HG03196 (cell line): ENCODE measurements around the gene IFT57.

Experiments
- ATAC-seq: cut with Tn5 transposase; IDR thresholded peaks from one replicate; pipeline ENCODE4 v1.9.1; 2021; ENCODE audit not compliant: unreplicated experiment

The IFT57 gene

DNA sequence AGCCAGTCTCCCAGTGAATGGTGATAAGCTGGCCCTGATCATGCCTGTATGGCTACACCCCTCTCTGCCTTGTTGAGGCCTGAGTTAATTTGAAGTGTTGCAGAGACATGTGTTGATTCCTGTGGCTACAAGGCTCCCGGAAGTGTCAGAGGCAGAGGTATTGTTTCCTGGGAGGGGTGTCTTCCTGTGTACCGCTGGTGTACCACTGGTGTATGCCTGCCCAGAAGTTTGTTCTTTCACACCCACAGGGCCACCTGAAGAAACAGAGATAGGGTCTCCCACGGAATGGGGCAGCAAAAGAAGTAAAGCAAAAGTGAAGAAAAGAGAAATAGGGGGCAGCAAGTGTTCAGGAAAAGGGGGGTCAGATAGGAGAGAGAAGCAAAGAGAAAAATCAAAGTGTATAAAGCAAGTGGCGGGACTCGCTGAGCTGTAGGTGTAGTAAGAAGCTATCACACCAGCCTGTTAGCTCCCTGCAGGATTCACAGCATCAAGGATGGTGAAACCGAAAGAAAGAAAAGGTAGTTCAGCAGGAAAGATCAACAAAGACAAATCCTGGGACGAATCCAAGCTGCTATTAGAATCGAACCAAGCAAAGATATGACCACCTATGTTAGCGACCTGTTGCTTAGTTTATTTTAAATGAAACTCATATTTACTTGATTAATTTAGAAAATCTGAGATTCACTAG is 94.8 kb downstream of the IFT57 start:
- no peak for ATAC-seq

DNA sequence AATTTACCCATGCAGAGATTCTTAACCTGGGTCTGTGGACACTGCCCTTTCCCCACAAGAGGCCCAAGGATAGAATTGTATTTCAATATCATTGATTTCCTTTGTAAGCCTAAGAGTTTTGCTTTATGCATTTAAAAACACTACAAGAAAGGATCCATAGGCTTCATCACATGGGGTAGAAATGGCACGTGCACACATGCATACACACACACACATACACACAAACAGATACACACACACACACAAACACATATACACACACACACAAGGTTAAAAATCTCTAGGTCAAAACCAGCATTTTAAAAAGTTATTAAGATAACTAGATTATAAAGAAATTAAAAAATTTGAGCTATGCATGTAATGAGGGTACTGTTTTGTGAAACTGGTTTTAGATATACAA is 95.9 kb downstream of the IFT57 start:
- ATAC-seq = no peak

DNA sequence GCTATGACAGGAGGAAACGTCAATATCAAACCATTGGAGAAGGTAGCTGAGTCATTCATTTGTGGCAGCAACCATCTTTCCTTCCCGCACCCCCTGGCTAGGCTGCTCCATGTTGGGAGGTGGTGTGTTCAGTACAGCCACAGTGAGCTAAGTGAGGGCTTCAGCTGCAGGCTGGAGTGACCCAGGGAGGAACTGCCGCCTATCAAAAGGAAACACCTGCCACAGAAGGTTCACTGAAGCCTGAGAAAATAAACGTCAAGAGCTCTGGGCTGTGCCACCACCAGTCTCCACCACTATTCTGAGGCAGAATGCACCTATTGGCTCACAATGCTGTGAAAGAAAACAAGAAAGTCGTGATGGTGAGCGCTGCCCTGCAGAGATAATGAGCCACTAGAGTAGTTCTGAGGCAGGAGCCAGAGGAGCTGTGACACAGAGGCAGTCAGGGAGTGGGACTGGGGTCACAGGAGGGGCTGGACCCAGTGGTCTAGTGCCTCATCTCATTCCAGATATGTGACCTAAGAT is 96.6 kb downstream of the IFT57 start:
- ATAC-seq = peak; percentile 59

DNA sequence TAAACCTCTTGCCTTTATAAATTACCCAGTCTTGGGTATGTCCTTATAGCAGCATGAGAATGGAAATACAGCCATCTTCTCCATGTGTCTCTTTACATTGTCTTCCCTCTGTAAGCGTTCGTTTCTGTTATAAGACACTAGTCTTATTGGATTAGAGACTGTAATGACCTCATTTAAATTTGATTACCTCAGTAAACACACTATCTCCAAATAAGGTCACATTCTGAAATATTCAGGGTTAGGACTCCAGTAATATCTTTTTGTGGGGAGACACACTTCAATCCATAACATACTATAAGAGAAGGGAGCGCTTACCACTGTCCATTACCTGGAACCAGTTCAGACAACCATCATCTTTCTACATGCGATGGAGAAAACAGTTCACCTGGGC is 97.1 kb downstream of the IFT57 start:
- no peak for ATAC-seq

DNA sequence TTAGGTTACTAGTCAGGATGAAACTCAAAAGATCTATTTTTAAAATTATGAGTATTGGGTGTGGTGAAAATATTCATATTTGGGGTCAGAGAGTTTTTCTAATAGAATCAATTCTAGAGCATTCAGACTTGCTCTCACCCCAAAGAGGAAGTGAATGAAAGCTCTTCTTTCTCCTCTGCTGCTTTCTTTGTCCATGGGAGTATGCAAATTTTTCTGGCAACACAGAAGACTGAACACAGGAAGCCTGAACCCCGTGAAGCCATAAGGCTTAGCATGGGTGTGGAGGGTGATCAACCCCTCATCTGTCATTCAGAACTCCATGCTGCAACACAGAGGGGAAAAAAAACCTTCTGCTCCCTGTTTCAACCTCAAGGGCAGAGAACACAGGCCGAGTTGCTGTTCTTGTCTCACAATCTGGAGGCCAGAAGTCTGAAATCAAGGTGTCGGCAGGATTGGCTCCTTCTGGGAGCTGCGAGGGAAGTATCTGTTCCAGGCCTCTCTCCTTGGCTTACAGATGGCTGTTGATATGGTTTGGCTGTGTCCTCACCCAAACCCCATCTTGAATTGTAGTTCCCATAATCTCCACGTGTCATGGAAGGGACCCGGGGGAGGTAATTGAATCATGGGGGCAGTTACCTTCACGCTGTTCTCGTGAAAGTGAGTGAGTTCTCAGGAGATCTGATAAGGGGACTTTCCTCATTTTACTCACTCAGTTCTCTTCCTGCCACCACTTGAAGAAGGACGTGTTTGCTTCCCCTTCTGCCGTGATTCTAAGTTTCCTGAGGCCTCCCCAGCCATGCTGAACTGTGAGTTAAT is 97.7 kb downstream of the IFT57 start:
- ATAC-seq = peak; percentile 85

DNA sequence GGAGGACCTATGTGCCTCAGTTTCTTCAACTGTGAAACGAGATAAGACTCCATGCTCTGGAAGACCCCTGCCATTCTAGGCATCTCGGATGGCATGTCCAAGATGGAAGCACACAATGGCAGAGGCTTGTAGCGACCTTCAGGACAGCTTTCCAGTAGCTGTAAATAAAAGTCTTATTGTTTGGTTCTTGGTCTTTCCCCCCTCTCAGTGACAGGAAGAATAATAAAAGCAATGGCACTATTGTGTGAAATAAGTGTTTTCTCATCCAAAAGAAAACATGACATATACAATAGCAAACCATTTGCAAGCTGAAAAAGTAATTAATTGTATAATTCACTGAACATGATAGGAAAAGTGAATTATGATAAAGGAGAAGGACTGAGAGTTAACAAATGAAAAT is 98.9 kb downstream of the IFT57 start:
- no peak for ATAC-seq

DNA sequence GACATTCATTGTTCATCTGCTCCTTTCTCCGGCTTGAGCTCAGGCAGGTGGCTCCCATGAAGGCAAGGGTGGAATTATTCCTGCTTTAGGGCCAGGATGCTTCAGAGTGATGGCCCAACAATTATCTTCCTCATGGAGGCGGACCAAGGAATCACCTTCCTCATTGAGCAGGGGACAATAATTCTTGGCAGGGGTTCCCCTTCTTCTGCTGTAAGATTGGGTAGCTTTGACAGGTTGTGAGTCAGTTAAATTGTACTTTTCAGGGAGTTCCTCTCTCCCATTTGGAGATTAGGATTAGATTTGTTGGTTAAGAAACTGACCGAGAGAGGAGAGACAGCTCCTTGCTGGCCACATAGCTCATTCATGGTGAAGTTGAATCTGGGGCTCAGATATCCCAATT is 99.9 kb downstream of the IFT57 start:
- no peak for ATAC-seq

DNA sequence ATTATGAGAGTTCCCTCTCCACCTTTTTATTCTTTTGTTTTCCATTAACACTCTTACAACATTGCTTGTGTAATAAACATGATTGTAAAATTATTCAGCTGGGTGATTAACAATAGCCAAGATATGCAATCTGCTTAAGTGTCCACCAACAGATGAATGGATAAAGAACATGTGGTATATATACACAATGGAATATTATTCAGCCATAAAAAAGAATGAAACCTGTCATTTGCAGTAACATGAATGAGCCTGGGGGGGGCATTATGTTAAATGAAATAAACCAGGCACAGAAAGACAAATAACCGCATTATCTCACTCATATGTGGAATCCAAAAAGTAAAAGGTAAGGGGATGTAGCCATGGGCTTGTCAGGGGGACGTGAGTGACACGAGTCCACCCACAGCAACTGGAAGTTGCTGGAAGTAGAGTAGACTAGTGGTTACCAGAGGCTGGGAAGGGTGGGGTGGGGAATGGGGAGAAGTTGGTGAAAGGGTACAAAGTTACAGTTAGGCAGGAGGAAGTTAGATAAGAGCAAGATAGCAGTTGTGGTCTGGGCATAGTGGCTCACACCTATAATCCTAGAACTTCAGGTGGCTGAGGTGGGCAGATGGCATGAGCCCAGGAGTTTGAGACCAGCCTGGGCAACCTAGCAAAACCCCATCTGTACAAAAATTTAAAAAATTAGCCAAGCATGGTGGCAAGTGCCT is 102.7 kb downstream of the IFT57 start:
- no peak for ATAC-seq

DNA sequence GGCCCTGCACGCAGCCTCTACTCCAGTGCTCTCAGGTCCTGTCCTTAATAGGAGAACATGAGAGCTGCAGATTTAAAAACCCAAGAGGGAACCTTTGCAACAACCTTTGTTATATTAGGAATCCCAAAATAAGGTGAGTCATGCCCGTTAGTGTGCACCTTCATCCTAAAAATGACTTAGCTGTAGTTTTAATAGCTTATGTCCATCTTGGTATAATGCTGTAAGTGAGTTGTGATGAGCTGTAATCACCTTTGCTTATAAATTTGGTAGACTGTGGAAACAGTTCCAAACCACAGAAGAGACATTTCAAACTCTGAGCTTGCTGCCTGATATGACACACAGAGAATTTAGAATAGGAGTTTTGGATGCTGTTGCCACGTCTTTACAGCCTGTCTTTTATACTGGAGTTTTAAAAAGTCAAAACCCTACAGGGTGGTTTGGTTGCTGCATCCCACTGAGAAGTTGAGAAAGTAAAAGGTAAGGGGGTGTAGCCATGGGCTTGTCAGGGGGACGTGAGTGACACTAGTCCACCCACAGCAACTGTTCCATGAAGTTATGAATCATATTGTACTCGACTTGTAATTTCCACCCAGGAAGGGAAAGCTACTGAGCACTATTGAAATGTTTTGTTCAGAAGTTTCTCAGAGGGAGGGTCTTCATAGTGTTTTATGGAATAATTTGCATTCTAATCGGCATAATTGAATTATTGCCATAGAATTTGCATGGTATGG is 104.0 kb downstream of the IFT57 start:
- no peak for ATAC-seq

DNA sequence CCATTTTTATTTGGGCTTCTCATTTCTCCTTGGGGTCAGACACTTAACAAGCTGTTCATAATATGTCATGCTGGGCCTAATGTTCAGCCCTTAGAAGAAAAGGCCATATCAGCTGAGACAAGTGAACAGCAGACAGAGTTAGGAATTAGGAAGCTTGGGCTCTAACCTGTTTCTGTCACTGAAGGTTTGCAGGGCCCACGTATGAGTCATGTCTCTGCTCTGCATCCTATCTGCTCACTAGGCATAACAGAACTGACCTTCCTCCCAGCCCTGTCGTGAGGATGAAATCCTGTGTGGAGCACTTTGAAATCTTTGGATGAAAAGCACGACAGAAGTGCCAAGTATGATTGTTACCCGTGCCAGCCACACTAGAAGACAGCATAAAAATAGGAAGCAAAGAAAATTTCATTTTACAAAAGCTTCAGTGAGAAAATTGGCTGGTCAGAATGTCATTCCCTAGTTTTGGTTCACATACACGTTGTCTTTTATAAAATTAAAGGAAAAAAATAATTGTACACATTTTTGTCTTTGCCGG is 104.9 kb downstream of the IFT57 start:
- ATAC-seq = no peak

DNA sequence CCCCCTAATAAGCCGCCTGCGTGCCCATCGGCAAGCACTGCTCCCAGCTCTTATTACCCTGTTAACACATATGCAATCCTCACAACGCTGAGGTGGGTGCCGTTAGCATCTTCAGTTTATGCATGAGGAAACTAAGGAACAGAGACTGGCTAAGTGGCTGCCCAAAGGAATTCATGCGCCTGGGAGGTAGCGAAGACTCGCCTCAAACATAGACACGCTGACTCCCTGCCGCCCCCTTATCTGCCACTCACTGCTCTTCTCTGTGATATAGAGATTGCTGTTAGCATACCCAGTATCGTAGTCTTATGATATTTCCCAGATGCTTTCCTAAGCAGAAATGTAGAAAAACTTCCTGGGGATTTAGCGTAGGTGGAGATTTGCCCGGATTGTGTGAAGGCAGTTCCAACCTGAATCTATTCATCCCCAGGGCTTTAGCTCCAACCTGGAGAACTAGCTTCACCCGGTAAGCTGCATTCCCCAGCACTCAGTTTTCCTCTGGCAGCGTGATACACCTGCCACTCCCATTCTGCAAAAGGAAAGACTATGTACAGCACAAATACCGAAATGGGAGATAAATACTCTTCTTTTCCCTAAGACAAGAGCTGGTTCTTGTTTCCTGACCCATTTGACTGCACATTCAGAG is 107.7 kb downstream of the IFT57 start:
- ATAC-seq = no peak

DNA sequence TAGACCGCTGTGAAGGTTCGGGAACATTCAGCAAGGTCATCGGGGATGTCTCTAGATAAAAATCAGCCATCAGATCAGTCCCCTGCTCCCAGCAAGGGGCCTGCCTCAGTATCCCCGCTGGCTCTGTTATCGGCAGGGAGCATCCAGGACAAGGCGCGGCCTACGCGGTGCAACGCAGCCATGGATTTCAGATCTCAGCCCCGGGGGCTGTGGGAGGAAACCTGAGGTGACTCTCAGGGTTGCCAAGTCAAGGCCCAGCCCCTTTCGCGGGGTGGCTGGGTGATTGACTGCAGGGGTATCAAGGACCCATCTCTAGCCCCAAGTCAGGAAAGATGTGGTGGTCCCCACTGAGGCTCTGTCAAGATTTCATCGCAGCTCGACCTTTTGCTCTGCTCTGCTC is 108.2 kb downstream of the IFT57 start:
- no peak for ATAC-seq

DNA sequence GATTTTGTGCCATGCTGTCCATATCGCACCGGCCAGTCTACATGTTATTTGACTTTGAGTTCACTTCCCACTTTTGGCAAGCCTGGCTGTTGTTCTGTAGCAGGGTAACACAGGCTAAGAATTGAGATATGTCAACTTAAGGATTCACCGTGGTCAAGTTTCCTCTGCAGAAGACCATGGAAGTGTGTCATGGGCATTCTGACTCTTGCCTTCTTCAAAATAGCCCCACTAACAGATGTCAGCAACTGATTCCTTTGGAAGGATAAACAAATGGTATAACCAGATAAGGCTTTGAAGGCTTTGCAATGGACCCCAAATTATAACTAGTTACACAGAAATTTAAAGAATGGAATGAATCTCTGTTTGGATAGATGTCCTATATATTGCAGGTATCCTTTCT is 111.3 kb downstream of the IFT57 start:
- no peak for ATAC-seq
